CD4-positive, alpha-beta T cell treated with Interleukin-2 at 100 ng/mL for 4 hours (primary cell): ENCODE measurements around the gene PEX16.
"Not testable (repeated sequence)": the region's sequence is repeated elsewhere in the genome, so short reads cannot be mapped to it uniquely, and the experiment has no call there.

Experiments used
- DNase-seq: peaks from one replicate; pipeline ENCODE4 v3.0.0-alpha.2; 2020; ENCODE audit warnings: low spot score

Gene PEX16

GRCh38 chr11:45918331-45918941, 759 bp upstream of the PEX16 start:
- peak; percentile 55 for DNase-seq

- peak; percentile 21 for DNase-seq
Measured at GRCh38 chr11:45917286-45917622, 423 bp downstream of the PEX16 start.

GRCh38 chr11:45915446-45915845, 2.2 kb downstream of the PEX16 start:
- no peak for DNase-seq

GRCh38 chr11:45913942-45914635, 3.6 kb downstream of the PEX16 start:
- DNase-seq, result no peak

- DNase-seq, result no peak
Measured at GRCh38 chr11:45913514-45913913, 4.2 kb downstream of the PEX16 start.

DNA sequence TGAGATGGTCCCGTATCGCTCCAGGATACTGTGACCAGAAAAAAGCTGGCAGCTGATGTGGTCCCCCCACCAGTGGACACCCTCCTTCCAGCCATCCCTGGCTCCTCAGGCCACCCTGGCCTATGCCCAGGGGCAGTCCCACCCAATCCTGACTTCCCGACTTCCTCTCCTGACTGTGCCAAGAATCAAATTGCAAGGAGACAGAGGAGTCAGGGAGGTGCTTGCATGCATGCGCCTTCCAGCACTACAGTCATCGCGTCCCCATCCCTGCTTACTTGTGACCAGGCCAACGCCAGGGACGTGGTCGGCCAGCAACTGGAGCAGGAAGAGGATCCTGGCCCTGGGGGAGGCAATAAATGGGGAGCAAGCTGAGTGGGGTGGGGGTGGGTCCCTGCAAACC, 7.1 kb downstream of the PEX16 start:
- no peak for DNase-seq

DNA sequence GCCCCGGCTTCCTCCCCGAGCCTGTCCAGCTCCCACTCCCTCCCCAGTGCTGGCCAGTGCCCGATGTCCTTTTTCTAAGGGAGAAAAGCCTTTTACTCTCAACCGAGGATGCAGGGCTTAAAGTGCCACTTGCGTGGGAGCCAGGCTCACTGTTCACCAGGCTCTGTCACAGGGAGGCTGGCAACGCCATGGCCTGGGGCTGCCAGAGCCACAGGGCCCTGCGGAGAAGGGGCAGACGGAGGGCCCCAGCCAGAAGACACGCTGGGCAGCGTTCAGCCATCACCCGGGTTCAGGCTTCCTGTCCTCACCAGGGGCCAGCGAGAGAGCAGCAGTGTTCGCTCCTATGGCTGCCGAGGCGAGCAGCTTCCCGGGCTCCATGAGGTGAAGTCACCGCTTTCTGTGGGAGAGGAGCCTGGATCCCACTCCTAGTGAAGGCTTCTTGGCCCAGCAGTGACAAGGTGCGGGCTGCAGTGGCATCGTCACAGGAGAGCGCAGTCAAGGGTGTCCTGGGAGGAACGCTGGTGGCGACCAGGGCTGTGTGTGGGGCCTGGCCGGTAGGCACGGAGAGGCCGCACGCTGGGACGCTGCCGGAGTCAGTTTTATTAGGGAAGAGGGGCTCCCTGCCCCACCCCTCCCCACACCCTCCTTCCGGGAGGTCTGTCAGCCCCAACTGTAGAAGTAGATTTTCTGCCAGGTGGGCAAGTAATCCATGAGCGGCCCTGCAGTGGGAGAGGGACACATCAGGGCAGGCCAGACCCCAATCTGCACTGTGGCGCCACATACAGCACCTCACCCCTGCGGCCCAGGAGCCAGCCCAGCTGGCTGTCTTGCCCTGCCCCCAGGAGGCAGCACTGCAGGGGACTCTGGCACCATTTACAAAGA, 7.8 kb downstream of the PEX16 start:
- no peak for DNase-seq

DNA sequence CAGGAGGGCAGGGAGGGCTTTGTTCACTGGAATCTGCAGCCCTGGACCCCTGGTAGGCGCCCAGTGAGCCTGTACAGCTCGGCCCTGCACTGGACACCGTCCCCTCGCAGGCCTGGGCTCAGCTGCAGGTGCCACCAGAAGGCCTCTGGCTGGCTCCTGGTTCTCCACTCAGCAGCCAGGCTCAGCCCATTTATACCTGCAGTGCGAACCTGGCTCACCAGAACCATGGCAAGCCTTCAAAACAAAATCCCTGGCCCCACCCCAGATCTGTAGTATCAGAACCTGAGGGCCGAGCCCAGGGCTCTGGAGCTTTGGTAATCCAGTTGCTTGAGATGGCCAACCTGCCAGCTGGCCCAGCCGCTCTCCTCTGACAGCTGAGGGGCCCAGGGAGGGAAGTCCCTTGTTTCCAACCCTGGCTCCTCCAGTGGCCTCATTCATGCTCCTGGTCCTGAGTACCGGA, 9.7 kb downstream of the PEX16 start:
- no peak for DNase-seq

- DNase-seq, result no peak
Measured at GRCh38 chr11:45906965-45907611, 10.6 kb downstream of the PEX16 start, which contains the start of gene FREY1. TSS of gene FREY1 (minus strand) at chr11:45907271. CDS start at chr11:45907245, 26 bp downstream.

DNA sequence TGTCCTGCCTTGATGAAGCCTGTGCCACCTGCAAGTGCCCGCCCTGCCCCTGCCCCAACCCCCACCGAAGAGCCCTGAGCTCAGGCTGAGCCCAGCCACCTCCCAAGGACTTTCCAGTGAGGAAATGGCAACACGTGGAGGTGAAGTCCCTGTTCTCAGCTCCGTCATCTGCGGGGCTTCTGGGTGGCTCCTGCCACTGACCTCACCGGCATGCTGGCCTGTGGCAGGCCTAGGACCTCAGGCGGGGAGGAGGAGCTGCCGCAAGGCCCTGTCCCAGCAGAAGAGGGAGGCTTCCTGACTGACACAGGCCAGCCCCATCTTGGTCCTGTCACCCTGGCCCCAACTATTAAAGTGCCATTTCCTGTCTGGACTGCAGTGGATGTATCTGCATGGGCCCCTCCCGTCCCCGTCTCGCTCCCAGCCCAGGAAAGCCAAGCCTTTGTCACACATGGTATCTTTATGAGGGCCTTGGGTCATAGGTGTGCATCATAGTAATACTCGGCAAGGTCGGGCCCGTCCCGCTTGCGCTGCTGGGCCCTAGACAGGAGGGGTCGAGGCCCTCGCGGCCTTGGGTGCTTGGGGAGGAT, 11.5 kb downstream of the PEX16 start:
- no peak for DNase-seq

- not testable (repeated sequence) for DNase-seq
Measured at GRCh38 chr11:45905576-45905975, 12.1 kb downstream of the PEX16 start.

DNA sequence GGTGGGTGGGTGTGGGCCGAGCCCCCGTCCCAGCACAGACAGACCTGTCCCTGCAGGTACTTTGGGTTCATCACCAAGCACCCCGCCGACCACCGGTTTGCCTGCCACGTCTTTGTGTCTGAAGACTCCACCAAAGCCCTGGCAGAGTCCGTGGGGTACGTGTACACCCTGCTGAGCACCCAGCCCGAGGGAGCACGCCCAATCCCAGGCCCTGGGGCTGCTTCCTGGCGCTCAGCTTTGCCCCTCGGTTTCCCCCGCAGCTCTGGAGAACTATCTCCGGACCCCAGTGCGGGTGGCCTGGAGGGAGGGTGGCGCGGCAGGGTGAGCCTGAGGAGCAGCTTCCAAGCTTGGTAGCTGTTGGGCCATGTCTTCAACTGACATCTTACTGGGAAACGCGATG, 12.6 kb downstream of the PEX16 start:
- no peak for DNase-seq

DNA sequence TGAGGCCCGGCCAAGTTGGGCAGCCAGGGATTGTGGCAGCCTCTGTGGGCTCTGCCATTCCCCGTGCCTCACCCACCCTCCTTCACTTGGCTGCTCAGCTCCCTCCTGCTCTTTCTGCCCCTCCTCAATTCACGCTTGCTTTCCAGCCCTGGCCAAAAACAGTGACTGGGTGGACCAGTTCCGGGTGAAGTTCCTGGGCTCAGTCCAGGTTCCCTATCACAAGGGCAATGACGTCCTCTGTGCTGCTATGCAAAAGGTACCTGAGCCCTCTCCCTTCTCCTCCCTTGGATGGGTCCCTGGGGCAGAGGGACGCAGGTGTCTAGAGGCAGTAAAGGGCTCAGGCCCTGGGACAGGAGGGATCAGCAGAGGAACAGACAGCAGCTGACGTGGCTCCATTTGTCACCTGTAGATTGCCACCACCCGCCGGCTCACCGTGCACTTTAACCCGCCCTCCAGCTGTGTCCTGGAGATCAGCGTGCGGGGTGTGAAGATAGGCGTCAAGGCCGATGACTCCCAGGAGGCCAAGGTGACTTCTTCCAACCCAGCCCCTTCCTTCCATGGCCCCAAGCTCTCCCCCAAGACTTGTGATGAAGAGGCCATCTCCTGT, 13.3 kb downstream of the PEX16 start:
- DNase-seq, result no peak

- DNase-seq, result no peak
Measured at GRCh38 chr11:45902452-45903380, 15.0 kb downstream of the PEX16 start.

- no peak for DNase-seq
Measured at GRCh38 chr11:45901626-45902025, 16.1 kb downstream of the PEX16 start.

GRCh38 chr11:45900916-45901617, 16.6 kb downstream of the PEX16 start:
- no peak for DNase-seq

GRCh38 chr11:45900175-45900800, 17.4 kb downstream of the PEX16 start:
- DNase-seq, result not testable (repeated sequence)

DNA sequence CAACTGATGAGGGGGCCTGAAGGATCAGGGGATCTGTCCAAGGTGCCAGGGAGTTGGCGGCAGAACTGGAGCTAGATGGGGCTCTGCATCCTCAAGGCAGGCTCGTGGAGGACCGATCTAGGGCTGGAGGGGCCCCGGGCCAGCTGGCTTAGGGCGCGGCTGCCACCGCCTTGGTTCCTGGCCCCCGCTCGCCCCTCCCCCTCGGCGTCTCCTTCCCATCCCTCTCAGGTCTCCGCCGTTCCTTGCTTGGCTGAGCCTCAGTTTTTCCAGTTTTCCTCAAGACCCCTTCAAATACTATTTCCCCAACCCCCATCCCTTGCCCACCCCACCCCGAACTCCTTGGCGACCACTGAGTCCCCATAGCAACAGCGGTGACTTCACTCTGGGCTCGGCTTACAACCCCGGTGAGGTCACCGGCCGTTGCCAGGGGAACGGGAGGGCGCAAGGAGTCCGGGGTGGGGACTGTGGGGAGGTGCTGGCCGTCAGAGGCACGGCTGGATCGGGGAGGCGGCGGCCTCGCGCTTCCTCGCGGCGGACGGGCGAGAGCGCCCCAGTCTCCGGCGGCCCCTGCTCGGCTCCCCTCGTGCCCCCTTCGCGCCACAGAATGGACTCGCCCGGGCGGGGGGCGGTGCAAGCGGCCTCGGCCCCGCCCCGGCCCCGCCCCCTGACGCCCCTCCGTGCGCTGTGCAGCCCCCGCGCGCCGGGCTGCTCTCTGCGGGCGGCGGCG, 18.1 kb downstream of the PEX16 start:
- DNase-seq, result peak; percentile 73

DNA sequence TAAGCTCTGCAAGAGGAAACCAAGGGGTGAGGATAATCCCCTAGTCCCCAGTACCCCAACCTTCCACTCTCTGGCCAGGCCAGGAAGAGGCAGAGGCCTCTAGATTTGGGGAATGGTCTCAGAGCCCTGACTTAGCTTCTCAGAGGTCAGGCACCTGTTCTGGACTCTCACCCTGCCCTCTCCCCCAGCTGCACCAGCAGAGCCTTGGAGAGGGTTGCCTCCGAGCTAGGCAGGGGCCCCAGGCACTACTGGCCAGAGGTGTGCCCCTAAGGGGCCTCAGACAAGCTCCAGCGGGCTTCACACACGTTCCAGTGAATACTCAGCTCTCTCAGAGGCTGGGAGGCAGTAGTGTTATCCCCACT, 18.6 kb downstream of the PEX16 start:
- DNase-seq, result no peak
